Esophagus squamous epithelium (tissue), 5 donors: ENCODE measurements around the gene TFDP2. TPM values are rescaled to one million over a fixed set of nuclear protein-coding genes. Genes with fewer than 3 reads are reported as not detected.
A peak's percentile ranks its signal among the peaks of the same experiment; 100 is the strongest.

Experiments used
- DNase-seq: peaks from one replicate; lab custom pipeline; 2025; lab: John Stamatoyannopoulos, UW
- H3K27ac ChIP-seq, 4 donors: fragments of 200-600 bp; sonication (generic); one replicate each; pipeline ENCODE4 v1.5.1; 2016 to 2019; ENCODE audit warnings: mild to moderate bottlenecking in 1 of 4
- H3K27me3 ChIP-seq, 4 donors: fragments of 200-600 bp; sonication (generic); 1 replicate in 3 of 4; 2 replicates in 1 of 4; pipeline versions ENCODE4 v1.5.1 to v1.6.0; 2017 to 2021; ENCODE audit warnings: antibody characterized with exemption in 1 of 4
- H3K36me3 ChIP-seq, 3 donors: fragments of 200-600 bp; sonication (generic); one replicate each; pipeline ENCODE4 v1.5.1; 2016 to 2019
- H3K4me1 ChIP-seq, 3 donors: fragments of 200-600 bp; sonication (generic); one replicate each; pipeline ENCODE4 v1.5.1; 2017 to 2019
- H3K4me3 ChIP-seq, 4 donors: fragments of 200-600 bp; sonication (generic); 1 replicate in 3 of 4; 2 replicates in 1 of 4; pipeline ENCODE4 v1.5.1; 2016 to 2019; ENCODE audit warnings: mild to moderate bottlenecking in 2 of 4, moderate library complexity in 1 of 4
- H3K9me3 ChIP-seq, 3 donors: fragments of 200-600 bp; sonication (generic); one replicate each; pipeline ENCODE4 v1.5.1; 2016 to 2019
- CTCF ChIP-seq, 6 experiments: fragments of 450-650 bp in 4 of 6; fragments of 200-600 bp in 2 of 6; sonication (generic) in 2 of 6; IDR thresholded peaks; one replicate each; pipeline ENCODE4 v1.5.1; 2016 to 2019; ENCODE audit warnings: antibody characterized with exemption in 6 of 6, mild to moderate bottlenecking in 4 of 6, moderate library complexity in 4 of 6
- POLR2A ChIP-seq, 4 donors: fragments of 450-650 bp; IDR thresholded peaks; one replicate each; pipeline ENCODE4 v1.6.1; 2017; ENCODE audit warnings: antibody characterized with exemption in 4 of 4, mild to moderate bottlenecking in 4 of 4, moderate library complexity in 3 of 4
- WGBS, 2 donors: methylation state at CpG; one replicate each; pipeline ENCODE4 v1.1.5; 2018; 5-methylcytosine and 5-hydroxymethylcytosine counted together
- intact Hi-C: fragments of 100-400 bp; cut with DNase I; formaldehyde crosslinking; loops from one replicate; pipeline ENCODE4 v1.15.0; 2022
- total RNA-seq, 4 donors: library from RNA; depleted of rRNA; stranded (reverse); fragments of >200 nt; gene quantifications; one replicate each; pipeline ENCODE4 v1.1.0, GENCODE V29; 2016
- donor health status: DM: yes; HTN: yes; CAD: no.

The TFDP2 gene
- total RNA-seq, 4 donors from 2014 or later, result 13.1 to 37.6 (median 18.6) TPM

GRCh38 chr3:142028243-142028777 is 121.0 kb downstream of the TFDP2 start:
- Histone ChIP-seq H3K4me1 (peaks cover 4 to 27% (median 8%) of the 10 kb centered on the region in 3 donors), H3K9me3 (no peaks in the 10 kb centered on the region), H3K27ac (peak overlapping the region in 3 of 4 donors; percentile 33 to 49 (median 49)), H3K4me3 (peak overlapping the region; percentile 18 to 65 (median 47)), H3K27me3 (no peaks in the 10 kb centered on the region), H3K36me3 (no peaks in the 10 kb centered on the region)
- 2 to 7% methylated on average over 4 of the region's 4 CpGs for WGBS, 2 donors
- peak in 2 of 6 experiments; percentile 31 for TF ChIP-seq CTCF (IDR thresholded peaks at IDR 0.05)
- no peak for TF ChIP-seq POLR2A (IDR thresholded peaks at IDR 0.05)
- intact Hi-C loops, result no loop called here
- DNase-seq, result no peak

GRCh38 chr3:142027735-142028134 is 121.6 kb downstream of the TFDP2 start:
- Histone ChIP-seq H3K27me3 (no peaks in the 10 kb centered on the region), H3K9me3 (no peaks in the 10 kb centered on the region), H3K27ac (peak overlapping the region in 3 of 4 donors; percentile 33 to 49 (median 49)), H3K4me3 (peak overlapping the region; percentile 18 to 65 (median 47)), H3K36me3 (no peaks in the 10 kb centered on the region), H3K4me1 (peaks cover 4 to 27% (median 8%) of the 10 kb centered on the region in 3 donors)
- 0 to 3% methylated on average over 2 of the region's 2 CpGs for WGBS, 2 donors
- TF ChIP-seq POLR2A (IDR thresholded peaks at IDR 0.05) (no peak), CTCF (IDR thresholded peaks at IDR 0.05) (no peak)
- no peak for DNase-seq
- intact Hi-C loops, result no loop called here

- Histone ChIP-seq H3K4me3 (peak overlapping the region; percentile 18 to 65 (median 47)), H3K27me3 (no peaks in the 10 kb centered on the region), H3K27ac (peak overlapping the region in 1 of 4 donors; percentile 49), H3K4me1 (peaks cover 4 to 27% (median 8%) of the 10 kb centered on the region in 3 donors), H3K9me3 (no peaks in the 10 kb centered on the region), H3K36me3 (no peaks in the 10 kb centered on the region)
- TF ChIP-seq POLR2A (IDR thresholded peaks at IDR 0.05) (no peak), CTCF (IDR thresholded peaks at IDR 0.05) (no peak)
- no peak for DNase-seq
- WGBS, 2 donors, result 16% methylated on average over 3 of the region's 3 CpGs
- intact Hi-C loops, result no loop called here
Observed at GRCh38 chr3:142027300-142027699, 122.0 kb downstream of the TFDP2 start.

GRCh38 chr3:142026333-142026732 is 123.0 kb downstream of the TFDP2 start:
- H3K9me3 ChIP-seq, result no peaks in the 10 kb centered on the region
- WGBS, 2 donors, result 67 to 70% methylated on average over 2 of the region's 2 CpGs
- no peaks in the 10 kb centered on the region for H3K36me3 ChIP-seq
- no peak overlapping the region for H3K27ac ChIP-seq
- intact Hi-C loops, result no loop called here
- H3K4me1 ChIP-seq, result peaks cover 4 to 27% (median 8%) of the 10 kb centered on the region in 3 donors
- no peak overlapping the region for H3K4me3 ChIP-seq
- H3K27me3 ChIP-seq, result no peaks in the 10 kb centered on the region
- TF ChIP-seq POLR2A (IDR thresholded peaks at IDR 0.05) (no peak), CTCF (IDR thresholded peaks at IDR 0.05) (no peak)
- DNase-seq, result no peak

GRCh38 chr3:142022381-142022780 is 127.0 kb downstream of the TFDP2 start:
- intact Hi-C loops, result no loop called here
- TF ChIP-seq CTCF (IDR thresholded peaks at IDR 0.05), result no peak
- TF ChIP-seq POLR2A (IDR thresholded peaks at IDR 0.05), result no peak
- Histone ChIP-seq H3K36me3 (no peaks in the 10 kb centered on the region), H3K4me3 (no peak overlapping the region), H3K27me3 (no peaks in the 10 kb centered on the region), H3K9me3 (no peaks in the 10 kb centered on the region), H3K27ac (no peak overlapping the region), H3K4me1 (peaks cover 0 to 14% (median 7%) of the 10 kb centered on the region in 3 donors)
- no peak for DNase-seq
- 67 to 69% methylated on average over 1 of the region's 1 CpG for WGBS, 2 donors
